Neural cell (in vitro differentiated cells): ENCODE data around the gene DDX39B. TPM values are rescaled to one million over a fixed set of nuclear protein-coding genes. Genes with fewer than 3 reads are reported as not detected.

Experiments
- H2AFZ ChIP-seq: fragments of 200-600, 300-800 bp; sonication (generic), shearing (Covaris generic); 2 replicates; pipeline ENCODE4 v1.6.0; 2014; ENCODE audit warnings: low read depth, mild to moderate bottlenecking, antibody characterized with exemption, low read length, moderate library complexity
- H3F3A ChIP-seq: fragments of 200-600 bp; shearing (Covaris generic); 2 replicates; pipeline ENCODE4 v1.6.1; 2016; ENCODE audit warnings: mild to moderate bottlenecking, moderate library complexity, mixed read lengths, antibody characterized with exemption, low read length; ENCODE audit not compliant: insufficient read depth, poor library complexity, severe bottlenecking
- H3K27ac ChIP-seq: fragments of 200-600, 300-800 bp; sonication (generic), shearing (Covaris generic); 2 replicates; pipeline ENCODE4 v1.5.1; 2014; ENCODE audit warnings: mild to moderate bottlenecking, low read length, moderate library complexity
- H3K27me3 ChIP-seq: fragments of 300-800, 200-600 bp; sonication (generic), shearing (Covaris generic); 2 replicates; pipeline ENCODE4 v1.6.0; 2014; ENCODE audit warnings: mild to moderate bottlenecking, low read depth, low read length, moderate library complexity; ENCODE audit not compliant: insufficient read depth
- H3K36me3 ChIP-seq: fragments of 300-800, 200-600 bp; sonication (generic), shearing (Covaris generic); 2 replicates; pipeline ENCODE4 v1.5.1; 2014; ENCODE audit warnings: mild to moderate bottlenecking, antibody characterized with exemption, low read length, moderate library complexity; ENCODE audit not compliant: insufficient read depth
- H3K4me2 ChIP-seq: fragments of 300-800, 200-600 bp; sonication (generic), shearing (Covaris generic); 2 replicates; pipeline ENCODE4 v1.6.0; 2014; ENCODE audit warnings: mild to moderate bottlenecking, low read length
- H3K4me3 ChIP-seq: fragments of 300-800, 200-600 bp; sonication (generic), shearing (Covaris generic); 2 replicates; pipeline ENCODE4 v1.5.1; 2014; ENCODE audit warnings: mild to moderate bottlenecking, low read length, moderate library complexity
- H3K79me2 ChIP-seq: fragments of 200-600 bp; shearing (Covaris generic); replicated peaks from 2 replicates; pipeline ENCODE4 v1.6.0; 2014; ENCODE audit warnings: mild to moderate bottlenecking, low read length, moderate library complexity; ENCODE audit not compliant: insufficient read depth
- H3K9ac ChIP-seq: fragments of 300-800, 200-600 bp; sonication (generic), shearing (Covaris generic); 2 replicates; pipeline ENCODE4 v1.6.1; 2016; ENCODE audit warnings: mild to moderate bottlenecking, low read length, mixed read lengths
- H3K9me2 ChIP-seq: fragments of 200-600 bp; shearing (Covaris generic); 2 replicates; pipeline ENCODE4 v1.6.1; 2016; ENCODE audit warnings: mild to moderate bottlenecking, low read length, mixed read lengths; ENCODE audit not compliant: insufficient read depth
- H3K9me3 ChIP-seq: fragments of 200-600, 300-800 bp; sonication (generic), shearing (Covaris generic); 2 replicates; pipeline ENCODE4 v1.6.1; 2016; ENCODE audit warnings: mild to moderate bottlenecking, mixed run types, low read length, moderate library complexity, mixed read lengths
- H4K20me1 ChIP-seq: fragments of 200-600 bp; shearing (Covaris generic); 2 replicates; pipeline ENCODE4 v1.6.1; 2016; ENCODE audit warnings: mild to moderate bottlenecking, mixed run types; ENCODE audit not compliant: insufficient read depth
- EP300 ChIP-seq: fragments of 450-650 bp; conservative IDR thresholded peaks from 2 replicates; pipeline ENCODE4 v1.6.1; 2014; ENCODE audit warnings: antibody characterized with exemption, mild to moderate bottlenecking, moderate library complexity; ENCODE audit not compliant: poor library complexity, severe bottlenecking
- EZH2 ChIP-seq: fragments of 200-600, 300-800 bp; shearing (Covaris generic), sonication (generic); IDR thresholded peaks from 2 replicates; pipeline ENCODE4 v1.6.1; 2014; ENCODE audit warnings: antibody characterized with exemption, low read length, borderline replicate concordance, mild to moderate bottlenecking; ENCODE audit not compliant: insufficient read depth, poor library complexity, severe bottlenecking
- MXI1 ChIP-seq: fragments of 450-650 bp; conservative IDR thresholded peaks from 2 replicates; pipeline ENCODE4 v1.6.1; 2014; ENCODE audit warnings: antibody characterized with exemption, mild to moderate bottlenecking; ENCODE audit not compliant: poor library complexity, severe bottlenecking
- POLR2AphosphoS5 ChIP-seq: IDR thresholded peaks from 2 replicates; pipeline ENCODE4 v1.6.1; 2012
- RAD21 ChIP-seq: fragments of 450-650 bp; conservative IDR thresholded peaks from 2 replicates; pipeline ENCODE4 v1.6.1; 2014; ENCODE audit warnings: antibody characterized with exemption, mild to moderate bottlenecking, moderate library complexity
- REST ChIP-seq: IDR thresholded peaks from 2 replicates; pipeline ENCODE4 v1.6.1; 2012; ENCODE audit warnings: borderline replicate concordance
- SMC3 ChIP-seq: fragments of 450-650 bp; conservative IDR thresholded peaks from 2 replicates; pipeline ENCODE4 v1.6.1; 2014; ENCODE audit warnings: antibody characterized with exemption, mild to moderate bottlenecking, moderate library complexity; ENCODE audit not compliant: poor library complexity
- TAF1 ChIP-seq: IDR thresholded peaks from 2 replicates; pipeline ENCODE4 v1.6.1; 2012; ENCODE audit warnings: low read depth
- polyA plus RNA-seq: library from polyadenylated mRNA; depleted of rRNA; stranded (reverse); fragments of >200 nt; gene quantifications from 2 replicates; pipeline ENCODE4 v1.2.3, GENCODE V29; 2014
- TF ChIP-seq, protein P1 (sequence below): fragments of 450-650 bp; IDR thresholded peaks from 2 replicates; pipeline ENCODE4 v1.5.1; 2014; ENCODE audit warnings: antibody characterized with exemption, mild to moderate bottlenecking, moderate library complexity; ENCODE audit not compliant: poor library complexity, severe bottlenecking

The DDX39B gene
- polyA plus RNA-seq, 1 donor from 2014 or later, result 313 TPM

GRCh38 chr6:31528821-31529328 lies 12.9 kb downstream of the DDX39B start, which contains the start of gene MCCD1:
TSS of gene MCCD1 (plus strand) at chr6:31528962. CDS start at chr6:31529015, 53 bp downstream.
- Histone ChIP-seq H3F3A (peaks cover 3% of the 10 kb centered on the region), H3K79me2 (no peaks in the 10 kb centered on the region), H3K4me2 (no peak within 1 kb of the TSS), H3K4me3 (no peak within 1 kb of the TSS), H3K36me3 (no peaks in the 10 kb centered on the region), H3K9ac (no peak within 1 kb of the TSS), H3K27me3 (no peaks in the 10 kb centered on the region), H3K9me2 (no peaks in the 10 kb centered on the region), H3K9me3 (no peaks in the 10 kb centered on the region), H4K20me1 (peaks cover 3% of the 10 kb centered on the region), H2AFZ (no peak within 1 kb of the TSS), H3K27ac (no peak within 1 kb of the TSS)
- TF ChIP-seq REST (no peak), MXI1 (no peak), EP300 (no peak)

- Histone ChIP-seq H3K27ac (no peak overlapping the region), H3K9me2 (no peaks in the 10 kb centered on the region), H3F3A (peaks cover 3% of the 10 kb centered on the region), H2AFZ (no peak overlapping the region), H3K79me2 (no peaks in the 10 kb centered on the region), H3K4me2 (no peak overlapping the region), H4K20me1 (peaks cover 3% of the 10 kb centered on the region), H3K27me3 (no peaks in the 10 kb centered on the region), H3K36me3 (no peaks in the 10 kb centered on the region), H3K4me3 (no peak overlapping the region), H3K9ac (no peak overlapping the region), H3K9me3 (no peaks in the 10 kb centered on the region)
- TF ChIP-seq EP300 (no peak), SMC3 (no peak), TAF1 (no peak), MXI1 (no peak), REST (no peak), POLR2AphosphoS5 (no peak), EZH2 (no peak), RAD21 (no peak)
- TF ChIP-seq, protein P1, sequence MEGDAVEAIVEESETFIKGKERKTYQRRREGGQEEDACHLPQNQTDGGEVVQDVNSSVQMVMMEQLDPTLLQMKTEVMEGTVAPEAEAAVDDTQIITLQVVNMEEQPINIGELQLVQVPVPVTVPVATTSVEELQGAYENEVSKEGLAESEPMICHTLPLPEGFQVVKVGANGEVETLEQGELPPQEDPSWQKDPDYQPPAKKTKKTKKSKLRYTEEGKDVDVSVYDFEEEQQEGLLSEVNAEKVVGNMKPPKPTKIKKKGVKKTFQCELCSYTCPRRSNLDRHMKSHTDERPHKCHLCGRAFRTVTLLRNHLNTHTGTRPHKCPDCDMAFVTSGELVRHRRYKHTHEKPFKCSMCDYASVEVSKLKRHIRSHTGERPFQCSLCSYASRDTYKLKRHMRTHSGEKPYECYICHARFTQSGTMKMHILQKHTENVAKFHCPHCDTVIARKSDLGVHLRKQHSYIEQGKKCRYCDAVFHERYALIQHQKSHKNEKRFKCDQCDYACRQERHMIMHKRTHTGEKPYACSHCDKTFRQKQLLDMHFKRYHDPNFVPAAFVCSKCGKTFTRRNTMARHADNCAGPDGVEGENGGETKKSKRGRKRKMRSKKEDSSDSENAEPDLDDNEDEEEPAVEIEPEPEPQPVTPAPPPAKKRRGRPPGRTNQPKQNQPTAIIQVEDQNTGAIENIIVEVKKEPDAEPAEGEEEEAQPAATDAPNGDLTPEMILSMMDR, result no peak
Measured at GRCh38 chr6:31528307-31528777, 13.5 kb downstream of the DDX39B start.
